Amygdala (tissue), 56 donors: ENCODE results near the gene UBAC1.
A peak's percentile ranks its signal among the peaks of the same experiment; 100 is the strongest.
"Not testable (repeated sequence)": the region's sequence is repeated elsewhere in the genome, so short reads cannot be mapped to it uniquely, and the experiment has no call there.

Experiments
- DNase-seq, 56 donors: peaks; one replicate each; lab custom pipeline; 2025; lab: John Stamatoyannopoulos, UW

The UBAC1 gene

DNA sequence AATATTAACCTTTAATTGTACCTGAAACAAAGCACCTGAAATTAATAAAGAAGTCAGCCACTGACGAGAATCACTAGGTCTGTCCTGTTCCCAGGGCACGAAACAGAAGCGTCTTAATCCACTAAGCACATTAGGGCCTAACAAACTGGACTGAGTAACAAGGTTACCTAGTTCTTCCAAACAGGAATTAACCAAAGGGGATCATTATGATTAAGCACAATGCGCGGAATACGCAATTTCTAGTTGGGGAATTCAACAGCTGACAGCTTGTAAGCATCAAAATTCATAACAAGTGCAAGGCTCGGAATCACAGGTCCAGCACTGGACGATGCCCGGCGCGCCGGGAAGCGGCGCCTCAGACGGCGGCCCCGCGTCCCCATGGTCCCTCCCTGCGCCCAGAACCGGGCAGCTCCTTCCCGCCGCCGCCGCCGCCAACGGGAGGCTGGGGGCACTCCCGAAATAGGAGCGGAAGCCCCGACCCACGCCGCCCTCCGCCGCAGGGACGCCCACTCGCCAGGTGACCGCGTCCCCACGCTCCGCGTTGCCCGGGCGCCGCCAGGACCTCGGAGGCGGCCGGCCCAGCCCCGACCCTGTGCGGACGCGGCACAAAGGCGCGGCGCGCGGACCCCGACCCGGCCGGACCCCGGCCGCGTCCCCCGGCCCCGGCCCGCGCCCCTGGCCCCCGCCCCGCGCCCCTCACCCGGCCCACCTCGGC lies 54.7 kb downstream of the UBAC1 start:
- peak in 3 of 56 donors; percentile 21 to 29 (median 22) for DNase-seq

DNA sequence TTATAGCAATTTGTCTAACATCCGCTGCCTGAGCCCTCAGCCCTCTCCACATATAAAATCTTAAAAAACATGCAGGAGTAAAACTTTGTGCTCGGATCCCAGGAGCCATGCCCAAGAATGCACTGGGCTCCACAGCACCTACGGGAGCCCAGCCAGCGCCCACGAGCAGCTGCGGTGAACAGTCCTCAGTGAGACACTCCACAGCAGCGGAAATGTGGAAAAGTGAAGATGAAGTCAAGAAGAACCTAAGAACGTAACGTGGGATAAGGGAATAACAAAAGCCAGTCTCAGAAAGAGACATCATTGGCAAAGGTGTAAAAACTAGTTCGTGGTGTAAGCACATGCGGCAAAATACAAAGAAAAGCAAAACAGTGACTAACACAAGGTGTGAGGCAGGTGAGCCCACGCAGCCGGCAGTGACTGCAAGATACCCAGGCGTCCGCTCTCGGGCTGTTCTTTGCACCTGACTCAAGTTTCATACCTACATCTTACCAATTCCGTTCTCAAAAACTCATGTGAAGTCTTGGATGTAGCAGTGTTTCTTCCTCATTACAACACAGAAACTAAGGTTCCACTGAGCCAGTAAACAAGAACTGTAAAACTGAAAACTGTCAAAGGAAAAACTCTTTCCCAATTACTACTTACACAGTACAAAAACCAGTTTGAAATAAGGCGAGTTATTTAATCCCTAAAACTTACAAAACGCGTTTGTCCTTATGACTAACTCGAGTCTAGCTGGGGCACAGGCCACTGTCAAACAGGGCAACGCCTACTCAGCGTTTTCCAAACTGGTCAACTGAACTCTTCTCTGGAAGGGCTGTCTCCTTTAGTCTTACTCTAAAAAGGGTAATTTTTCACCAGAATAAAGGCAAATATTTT lies 55.6 kb downstream of the UBAC1 start:
- DNase-seq: peak in 1 of 56 donors; percentile 24

DNA sequence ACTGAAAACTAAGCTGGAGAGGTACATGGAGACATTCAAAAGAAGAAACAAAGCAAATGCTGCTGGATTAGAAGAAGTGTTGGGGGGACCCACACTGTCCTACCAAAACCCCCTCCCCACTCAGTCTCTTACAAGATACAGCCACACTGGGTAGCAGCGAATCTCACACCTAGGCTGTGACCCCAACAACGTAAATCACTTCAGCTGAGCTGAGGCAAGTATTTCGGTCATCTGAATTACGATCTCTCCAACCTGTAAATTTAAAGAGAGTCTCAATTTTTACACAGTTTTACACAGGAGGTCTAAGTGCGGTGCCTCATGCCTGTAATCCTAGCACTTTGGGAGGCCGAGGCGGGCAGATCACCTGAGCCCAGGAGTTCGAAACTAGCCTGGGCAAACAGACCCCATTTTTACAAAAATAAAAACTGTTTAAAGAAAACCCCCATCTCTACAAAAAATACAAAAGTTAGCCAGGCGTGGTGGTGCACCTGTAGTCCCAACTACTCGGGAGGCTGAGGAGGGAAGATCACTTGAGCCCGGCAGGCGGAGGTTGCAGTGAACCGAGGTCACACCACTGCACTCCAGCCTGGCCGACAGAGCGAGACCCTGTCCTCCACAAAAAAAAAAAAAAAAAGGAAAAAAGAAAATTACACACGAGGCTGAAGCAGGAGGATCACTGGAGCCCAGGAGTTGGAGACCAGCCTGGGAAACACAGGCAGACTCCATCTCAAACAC lies 57.2 kb downstream of the UBAC1 start:
- no peak for DNase-seq

DNA sequence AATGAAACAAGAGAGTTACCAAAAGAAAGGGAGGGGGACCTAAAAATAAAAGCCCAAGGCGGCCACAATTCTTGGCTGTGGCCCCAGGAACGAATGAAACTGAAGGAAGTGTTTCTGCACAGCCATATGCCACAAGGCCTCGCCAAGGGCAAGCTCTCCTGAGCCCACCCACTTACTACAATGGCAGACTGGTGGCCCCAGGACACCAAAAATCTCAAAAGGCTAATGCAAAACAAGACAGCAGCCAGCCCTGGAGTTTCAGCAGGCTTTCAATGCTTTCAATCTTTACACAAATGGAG lies 57.9 kb downstream of the UBAC1 start:
- no peak for DNase-seq

DNA sequence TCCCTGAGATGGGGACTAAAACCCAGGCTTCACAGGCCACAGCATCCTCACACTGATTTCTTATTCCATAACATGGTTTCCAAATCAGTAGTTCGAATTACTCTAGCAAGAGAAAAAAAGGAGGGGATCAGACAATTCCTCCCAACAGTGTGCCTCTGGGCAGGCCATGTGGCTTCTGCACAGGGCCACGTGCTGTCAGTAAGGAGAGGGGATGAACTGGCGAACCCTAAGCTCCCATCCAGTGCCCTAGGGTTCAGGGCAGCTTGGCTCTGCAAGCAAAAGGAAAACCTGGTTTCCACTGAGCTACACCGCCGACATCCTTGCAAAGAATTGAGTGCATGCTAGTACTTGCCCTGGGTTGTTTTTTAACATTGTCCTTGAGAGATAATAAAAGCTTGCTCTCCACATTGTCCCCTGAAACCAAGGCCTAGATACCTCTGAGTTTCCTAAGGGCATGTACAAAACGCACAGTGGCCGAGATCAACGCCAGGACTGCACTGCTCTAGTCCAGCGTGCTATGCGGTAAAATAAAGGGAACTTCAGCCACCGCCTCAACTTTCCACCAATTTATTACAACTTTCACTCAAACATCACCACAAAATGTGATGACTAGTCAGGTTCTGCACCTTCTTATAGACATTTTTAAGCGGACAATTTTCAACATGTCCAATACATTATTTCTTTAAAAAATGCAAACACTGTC lies 58.4 kb downstream of the UBAC1 start:
- DNase-seq: no peak

DNA sequence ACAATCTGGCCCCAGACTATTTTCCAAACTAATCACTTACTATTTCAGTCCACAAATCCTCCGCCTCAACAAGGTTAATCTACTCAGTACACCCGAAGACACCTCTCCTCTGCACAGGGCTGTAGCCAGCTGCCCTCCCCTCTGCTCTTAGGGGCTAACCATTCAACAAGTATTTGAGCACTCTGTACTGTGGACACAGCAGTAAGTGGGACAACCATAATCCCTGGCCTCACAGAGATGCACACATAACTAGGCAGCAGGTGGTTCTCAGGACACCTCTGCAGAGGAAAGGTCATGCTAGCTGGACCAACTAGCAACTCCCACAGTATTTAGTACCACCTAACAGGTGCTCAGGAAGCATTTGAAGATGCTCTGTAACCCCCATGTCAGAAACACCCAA lies 59.3 kb downstream of the UBAC1 start:
- no peak for DNase-seq

DNA sequence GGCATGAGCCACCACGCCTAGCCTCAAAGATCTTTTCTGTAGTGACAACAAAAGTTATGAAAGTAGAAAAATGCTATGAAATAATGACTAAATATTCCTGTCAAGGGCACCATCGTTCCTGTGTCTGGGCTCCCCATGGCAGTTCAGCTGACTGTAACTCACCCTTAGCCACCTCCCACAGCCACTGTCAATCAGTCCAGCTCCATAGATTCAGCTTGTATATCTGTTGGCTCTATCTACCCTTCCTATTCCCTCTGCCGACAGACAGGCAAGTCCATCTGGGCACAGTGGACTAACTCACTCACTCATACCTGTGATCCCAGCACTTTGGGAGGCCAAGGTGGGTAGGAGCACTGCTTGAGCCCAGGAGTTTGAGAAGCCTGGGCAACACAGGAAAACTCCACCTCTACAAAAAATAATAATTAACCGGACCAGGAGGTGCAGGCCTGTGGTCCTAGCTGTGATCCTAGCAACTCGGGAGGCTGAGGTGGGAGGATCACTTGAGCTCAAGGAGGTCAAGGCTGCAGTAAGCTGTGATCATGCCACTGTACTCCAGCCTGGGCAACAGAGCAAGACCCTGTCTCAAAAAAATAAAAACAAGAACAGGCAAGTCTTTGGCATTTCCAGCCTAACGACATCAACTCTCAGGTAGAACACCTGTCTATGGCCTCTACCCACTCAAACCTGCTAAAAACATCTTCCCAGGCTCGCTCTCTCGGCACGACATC lies 60.0 kb downstream of the UBAC1 start:
- DNase-seq: no peak

DNA sequence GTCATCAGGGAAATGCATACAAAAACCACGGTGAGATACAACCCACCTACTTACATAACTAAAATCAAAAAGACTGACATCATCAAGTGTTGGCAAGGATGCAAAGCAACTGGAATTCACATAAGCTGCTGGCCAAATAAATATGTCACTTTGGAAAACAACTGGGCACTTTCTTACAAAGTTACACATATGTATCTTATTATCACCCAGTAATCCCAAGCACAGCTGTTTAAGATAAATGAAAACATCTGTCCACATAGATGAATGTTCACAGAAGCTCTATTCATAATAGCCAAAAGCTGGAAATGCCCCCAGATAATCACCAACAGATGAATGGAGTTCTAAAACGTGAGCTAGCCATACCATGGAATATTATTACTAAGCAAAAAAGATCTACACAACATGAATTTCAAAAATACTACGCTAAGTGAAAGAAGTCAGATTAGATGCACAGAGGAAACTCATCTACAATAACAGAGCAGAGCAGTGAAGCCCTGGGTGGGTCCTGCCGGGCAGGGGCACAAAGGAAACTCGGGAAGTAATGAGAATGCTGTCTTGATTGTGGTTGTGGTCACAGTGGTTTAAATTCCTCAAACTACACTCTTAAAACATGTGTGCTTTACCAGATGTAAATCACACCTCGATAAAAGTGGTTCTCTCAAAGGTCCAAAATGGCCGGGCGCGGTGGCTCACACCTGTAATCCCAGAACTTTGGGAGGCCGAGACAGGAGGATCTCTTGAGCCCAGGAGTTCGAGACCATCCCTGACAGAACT lies 62.4 kb downstream of the UBAC1 start:
- no peak for DNase-seq

DNA sequence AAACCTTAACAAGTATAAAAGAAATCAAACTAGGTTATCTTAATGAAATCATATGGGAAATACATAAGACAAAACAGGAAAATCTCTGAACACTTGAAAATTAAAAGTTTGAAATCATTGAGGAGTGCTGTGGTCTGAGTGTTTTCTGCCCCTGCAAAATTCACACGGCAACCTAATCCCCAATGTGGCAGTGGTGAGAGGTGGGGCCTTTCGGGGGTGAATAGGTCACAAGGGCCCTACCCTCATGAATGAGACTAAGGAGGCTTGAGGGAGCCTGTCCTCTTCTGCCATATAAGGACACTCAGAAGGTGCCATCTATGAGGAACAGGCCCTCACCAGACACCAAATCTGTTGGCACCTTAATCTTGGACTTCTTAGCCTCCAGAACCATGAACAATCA lies 64.5 kb downstream of the UBAC1 start:
- no peak for DNase-seq

DNA sequence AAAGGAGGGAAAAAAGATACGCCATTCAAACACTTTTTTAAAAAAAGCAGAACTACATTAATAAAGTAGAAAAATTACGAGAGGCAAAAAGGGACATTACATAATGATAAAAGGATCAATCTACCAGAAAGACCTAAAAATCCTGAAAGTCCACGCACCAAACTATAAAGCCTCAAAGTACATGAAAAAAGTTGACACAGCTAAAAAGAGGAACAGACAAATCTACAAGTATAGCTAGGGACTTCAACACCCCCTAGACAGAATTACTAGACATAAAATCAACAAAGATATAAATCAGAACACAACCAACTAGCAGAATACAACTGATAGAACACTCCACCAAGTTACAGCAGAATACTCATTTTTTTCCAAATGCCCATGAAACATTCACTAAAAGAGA lies 65.0 kb downstream of the UBAC1 start:
- no peak for DNase-seq

DNA sequence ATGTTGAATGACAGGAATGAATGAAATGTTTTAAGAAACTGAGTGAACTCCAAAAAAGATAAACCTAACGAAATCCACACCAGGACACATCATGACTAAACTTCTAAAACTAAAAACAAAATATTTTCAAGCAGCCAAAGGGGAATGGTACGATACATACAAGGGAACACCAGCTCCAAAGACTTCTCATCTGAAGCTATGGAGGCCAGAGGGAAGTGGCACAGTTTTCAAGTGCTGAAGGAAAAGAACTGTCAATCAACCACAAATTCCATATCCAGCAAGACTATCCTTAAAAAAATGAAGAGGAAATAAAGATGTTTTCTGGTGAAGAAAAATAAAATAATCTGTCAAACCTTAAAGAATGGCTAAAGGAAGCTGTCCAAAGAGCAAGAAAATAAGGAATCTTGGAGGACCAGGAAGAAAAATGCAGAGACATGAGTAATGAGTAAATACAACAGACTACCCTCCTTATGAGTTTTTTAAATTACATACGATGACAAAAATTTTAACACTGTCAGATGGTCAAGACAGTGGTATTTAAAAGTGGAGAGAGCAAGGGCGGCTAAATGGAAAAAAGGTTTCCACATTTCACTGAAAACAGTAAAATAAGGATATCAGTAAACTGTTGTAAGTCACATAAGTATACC lies 65.8 kb downstream of the UBAC1 start:
- no peak for DNase-seq

DNA sequence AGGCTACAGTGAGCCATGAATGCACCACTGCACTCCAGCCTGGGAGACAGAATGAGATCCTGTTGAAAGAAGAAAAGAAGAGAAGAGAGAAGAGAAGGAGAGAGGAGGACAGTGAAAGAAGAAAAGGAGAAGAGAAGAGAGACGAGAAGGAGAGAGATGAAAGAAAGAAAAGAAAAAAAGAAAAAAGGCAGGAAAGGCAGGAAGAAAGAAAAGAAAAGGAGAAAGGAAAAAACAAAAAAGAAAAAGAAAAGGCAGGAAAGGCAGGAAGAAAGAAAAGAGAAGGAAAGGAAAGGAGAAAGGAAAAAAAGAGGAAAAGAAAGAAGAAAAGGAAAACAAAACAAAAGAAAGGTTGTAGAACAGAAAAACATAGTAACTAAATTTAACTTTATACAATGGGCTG lies 68.1 kb downstream of the UBAC1 start:
- DNase-seq: no peak

DNA sequence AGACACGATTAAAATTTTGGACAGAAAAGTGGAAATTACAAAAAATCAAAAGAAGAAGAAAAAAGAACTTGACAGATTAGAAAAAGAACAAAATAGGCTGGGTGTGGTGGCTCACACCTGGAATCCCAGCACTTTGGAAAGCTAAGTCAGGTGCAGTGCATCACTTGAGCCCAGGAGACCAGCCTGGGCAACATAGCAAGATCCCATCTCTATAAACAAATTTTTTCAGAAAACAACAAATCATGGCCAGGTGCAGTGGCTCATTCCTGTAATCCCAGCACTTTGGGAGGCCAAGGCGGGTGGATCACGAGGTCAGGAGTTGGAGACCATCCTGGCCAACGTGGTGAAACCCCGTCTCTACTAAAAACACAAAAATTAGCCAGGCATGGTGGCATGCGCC lies 68.8 kb downstream of the UBAC1 start:
- DNase-seq: not testable (repeated sequence)

DNA sequence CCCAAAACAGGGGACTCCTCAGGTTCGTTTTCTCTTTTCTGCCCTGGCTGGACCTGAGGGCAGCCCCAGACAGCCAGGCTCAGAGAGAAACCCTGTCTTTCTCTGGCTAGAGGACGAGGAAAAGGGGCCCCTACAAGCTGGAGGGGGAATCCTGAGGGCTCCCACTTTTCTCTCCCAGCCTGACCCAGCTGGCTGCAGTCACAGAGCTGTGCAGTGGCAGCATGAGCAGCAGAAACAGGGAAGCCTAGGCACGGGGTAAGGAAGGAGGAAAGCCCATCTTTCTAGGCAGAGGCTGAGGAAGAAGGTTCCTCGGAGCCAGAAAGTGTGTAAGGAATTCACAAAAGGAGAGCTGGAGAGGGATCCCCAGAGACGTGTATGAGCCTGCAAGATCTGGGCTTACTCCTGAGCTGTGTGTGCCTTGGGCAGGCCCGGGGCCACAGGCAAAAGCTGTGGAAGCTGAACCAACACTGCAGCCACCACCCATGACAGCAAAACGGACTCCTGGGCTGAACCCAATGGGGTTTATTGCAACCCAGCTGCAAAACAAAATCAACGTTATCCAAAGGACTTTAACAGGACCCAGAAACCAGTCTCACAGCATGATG lies 70.0 kb downstream of the UBAC1 start:
- DNase-seq: no peak

DNA sequence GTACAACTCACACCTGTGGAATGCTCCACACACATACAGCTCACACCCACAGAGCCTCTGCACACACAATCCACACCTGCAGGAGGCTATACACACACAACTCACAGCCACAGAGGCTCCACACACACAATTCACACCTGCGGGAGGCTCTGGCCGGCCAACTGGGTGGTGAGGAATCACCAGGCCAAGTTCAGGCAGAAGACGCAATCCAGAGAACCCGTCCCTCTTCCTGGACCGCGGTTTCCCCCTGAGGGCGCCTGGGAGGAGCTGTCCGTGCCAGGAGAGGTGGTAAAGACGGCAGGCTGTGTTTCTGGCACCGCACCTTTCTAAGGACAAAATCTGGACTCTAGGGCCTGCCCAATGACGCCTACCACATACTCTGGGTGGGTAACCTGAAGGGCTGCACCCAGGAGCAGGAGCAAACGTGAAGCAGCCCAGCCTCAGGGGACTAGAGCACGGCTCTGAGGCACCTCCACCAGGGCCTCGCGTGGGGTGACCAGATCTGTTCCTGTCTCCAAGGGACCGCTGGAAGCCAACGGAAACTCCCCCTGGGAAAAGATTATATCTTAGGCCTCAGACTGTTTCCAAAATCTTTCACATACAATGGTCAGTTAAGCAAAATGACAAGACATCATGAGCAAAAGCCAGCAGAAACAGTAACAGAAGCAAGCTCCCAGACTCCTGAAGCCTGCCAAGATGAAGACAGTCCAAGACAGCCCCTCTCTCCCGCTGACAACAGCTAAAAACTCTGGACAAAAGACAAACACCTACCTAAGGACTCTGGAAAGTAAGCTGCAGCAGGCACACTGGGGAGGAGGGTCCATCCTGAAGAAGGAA lies 70.8 kb downstream of the UBAC1 start:
- no peak for DNase-seq

DNA sequence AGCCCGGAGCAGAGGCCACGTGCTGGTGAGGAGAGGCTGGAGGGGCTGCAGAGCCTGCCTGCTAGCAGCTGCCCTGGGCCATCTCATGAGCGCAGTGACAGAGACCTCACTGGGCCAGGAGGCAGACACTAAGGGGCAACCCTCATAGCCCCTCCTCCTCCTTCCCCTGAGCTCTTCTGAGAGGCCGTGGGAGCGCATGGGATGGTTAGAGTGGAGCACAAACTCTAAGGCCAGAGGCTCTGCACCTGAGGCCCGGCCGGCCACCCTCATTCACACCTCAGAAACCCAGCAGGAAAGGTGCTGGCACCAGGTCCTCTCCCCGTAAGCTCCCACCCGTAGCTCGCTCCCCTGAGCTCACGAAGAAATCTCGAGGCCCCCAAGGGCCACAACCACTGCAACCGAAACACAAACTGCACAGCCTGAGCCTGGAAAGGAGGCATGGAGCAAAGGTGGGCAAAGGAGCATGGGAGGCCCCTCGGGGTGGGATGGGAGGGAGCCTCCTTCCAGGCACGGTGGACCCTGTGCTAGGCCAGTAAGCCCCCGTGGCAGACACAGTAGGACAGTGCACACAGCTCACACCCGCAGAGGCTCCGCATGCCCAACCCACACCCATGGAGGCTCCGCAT lies 71.5 kb downstream of the UBAC1 start:
- no peak for DNase-seq

DNA sequence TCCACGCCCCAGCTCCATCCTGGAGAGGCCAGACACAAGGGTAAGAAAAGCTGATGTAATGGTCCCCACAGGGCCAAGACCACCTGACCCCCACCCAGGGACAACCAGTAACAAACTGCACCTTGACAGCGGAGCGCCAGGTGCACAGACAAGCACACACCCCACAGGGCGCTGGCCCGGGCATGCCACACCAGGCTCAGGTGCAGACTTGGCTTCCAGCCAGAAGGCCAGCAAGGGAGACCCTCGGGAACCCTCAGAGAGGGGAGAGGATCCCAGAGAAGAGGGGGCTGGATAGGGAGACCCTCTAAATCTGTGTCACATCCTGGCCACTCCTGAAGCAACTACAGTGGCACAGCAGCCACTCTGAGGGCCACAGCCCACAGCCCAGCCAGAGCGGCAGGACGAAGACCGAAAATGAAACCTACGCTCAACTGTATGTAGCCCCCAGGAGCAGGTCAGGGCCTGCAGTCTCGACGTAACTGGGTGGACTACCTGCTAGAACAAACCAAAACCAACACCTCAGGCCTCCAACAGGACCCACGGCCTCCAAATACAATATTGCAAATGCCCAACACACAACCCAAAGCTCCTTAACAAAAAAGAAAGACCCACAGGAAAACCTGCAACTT lies 72.3 kb downstream of the UBAC1 start:
- no peak for DNase-seq
